DOHH2 (cell line): ENCODE measurements around the gene NUDT8.

ENCODE experiments used
- H3F3A ChIP-seq: fragments of 200-600 bp; sonication (generic), shearing (Covaris generic); 2 replicates; pipeline ENCODE4 v1.6.0; 2016; ENCODE audit warnings: antibody characterized with exemption, mild to moderate bottlenecking; ENCODE audit not compliant: control insufficient read depth, insufficient read depth
- H3K27ac ChIP-seq: fragments of 200-600 bp; sonication (generic); 2 replicates; pipeline ENCODE4 v1.5.1; 2014; ENCODE audit warnings: low read depth, mild to moderate bottlenecking, low read length, moderate library complexity
- H3K27me3 ChIP-seq: fragments of 200-600 bp; sonication (generic); 2 replicates; pipeline ENCODE4 v1.6.1; 2014; ENCODE audit warnings: mild to moderate bottlenecking, low read length, mixed read lengths; ENCODE audit not compliant: control insufficient read depth
- H3K36me3 ChIP-seq: fragments of 200-600 bp; sonication (generic); 2 replicates; pipeline ENCODE4 v1.6.1; 2014; ENCODE audit warnings: mild to moderate bottlenecking, low read length, moderate library complexity, mixed read lengths; ENCODE audit not compliant: control insufficient read depth
- H3K4me1 ChIP-seq: fragments of 200-600 bp; sonication (generic); 2 replicates; pipeline ENCODE4 v1.6.1; 2014; ENCODE audit warnings: mild to moderate bottlenecking, low read length, mixed read lengths; ENCODE audit not compliant: control insufficient read depth
- H3K4me2 ChIP-seq: fragments of 200-600 bp; sonication (generic); 2 replicates; pipeline ENCODE4 v1.6.0; 2014; ENCODE audit warnings: mild to moderate bottlenecking, low read length, moderate library complexity
- H3K4me3 ChIP-seq: fragments of 200-600 bp; sonication (generic); 2 replicates; pipeline ENCODE4 v1.5.1; 2014; ENCODE audit warnings: mild to moderate bottlenecking, low read length, mixed read lengths
- H3K79me2 ChIP-seq: fragments of 200-600 bp; sonication (generic); 2 replicates; pipeline ENCODE4 v1.6.1; 2014; ENCODE audit warnings: mild to moderate bottlenecking, low read length, mixed read lengths; ENCODE audit not compliant: control insufficient read depth
- H3K9me2 ChIP-seq: fragments of 200-600 bp; sonication (generic); replicated peaks from 2 replicates; pipeline ENCODE4 v1.6.1; 2014; ENCODE audit warnings: mild to moderate bottlenecking, low read length, mixed read lengths; ENCODE audit not compliant: control insufficient read depth
- H3K9me3 ChIP-seq: fragments of 200-600 bp; sonication (generic); 2 replicates; pipeline ENCODE4 v1.6.1; 2014; ENCODE audit warnings: antibody characterized with exemption, low read length, mixed read lengths; ENCODE audit not compliant: control insufficient read depth, insufficient read depth
- H4K20me1 ChIP-seq: fragments of 200-600 bp; sonication (generic); 2 replicates; pipeline ENCODE4 v1.6.0; 2014; ENCODE audit warnings: low read depth, mild to moderate bottlenecking, antibody characterized with exemption, low read length, moderate library complexity; ENCODE audit not compliant: control insufficient read depth, insufficient read depth
- CTCF ChIP-seq: fragments of 200-600 bp; sonication (generic); IDR thresholded peaks from one replicate; pipeline ENCODE4 v1.5.1; 2014; ENCODE audit warnings: antibody characterized with exemption, mild to moderate bottlenecking, low read depth, low read length; ENCODE audit not compliant: poor library complexity, severe bottlenecking
- EZH2phosphoT487 ChIP-seq: fragments of 200-600 bp; sonication (generic); IDR thresholded peaks from 2 replicates; pipeline ENCODE4 v1.6.1; 2017; ENCODE audit warnings: borderline replicate concordance, mild to moderate bottlenecking, antibody characterized with exemption, low read length, moderate library complexity, mixed read lengths

The NUDT8 gene

DNA sequence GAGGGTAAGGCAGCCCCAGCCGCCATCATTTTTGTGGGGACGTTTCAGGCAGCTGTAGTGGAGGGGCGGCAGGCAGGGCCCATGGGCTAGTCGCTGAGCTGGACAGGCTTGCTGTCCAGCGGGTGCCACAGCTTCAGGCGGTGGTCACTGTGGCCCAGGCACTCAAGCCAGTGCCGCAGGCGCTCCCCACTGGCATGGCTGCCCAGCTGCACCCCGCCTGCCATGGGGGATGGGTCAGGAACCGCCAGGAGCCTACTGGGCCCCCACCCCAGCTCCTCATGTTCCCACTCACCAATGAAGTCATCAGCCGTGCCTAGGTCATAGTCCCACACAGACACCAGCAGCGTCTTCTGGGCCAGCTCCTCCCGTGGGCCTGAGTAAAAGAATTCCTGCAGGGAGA is 17.0 kb downstream of the NUDT8 start:
- TF ChIP-seq EZH2phosphoT487 = no peak
- no peak for TF ChIP-seq CTCF
- Histone ChIP-seq H4K20me1 (no peaks in the 10 kb centered on the region), H3F3A (peaks cover 6% of the 10 kb centered on the region), H3K4me2 (no peak overlapping the region), H3K4me1 (peaks cover 47% of the 10 kb centered on the region), H3K36me3 (peaks cover 52% of the 10 kb centered on the region), H3K27me3 (peaks cover 3% of the 10 kb centered on the region), H3K27ac (no peak overlapping the region), H3K9me3 (no peaks in the 10 kb centered on the region), H3K79me2 (peaks cover 14% of the 10 kb centered on the region), H3K9me2 (no peaks in the 10 kb centered on the region), H3K4me3 (no peak overlapping the region)

GRCh38 chr11:67611704-67612587 is 17.8 kb downstream of the NUDT8 start:
- H3K4me1 ChIP-seq = peaks cover 52% of the 10 kb centered on the region
- H3K27me3 ChIP-seq = peaks cover 2% of the 10 kb centered on the region

DNA sequence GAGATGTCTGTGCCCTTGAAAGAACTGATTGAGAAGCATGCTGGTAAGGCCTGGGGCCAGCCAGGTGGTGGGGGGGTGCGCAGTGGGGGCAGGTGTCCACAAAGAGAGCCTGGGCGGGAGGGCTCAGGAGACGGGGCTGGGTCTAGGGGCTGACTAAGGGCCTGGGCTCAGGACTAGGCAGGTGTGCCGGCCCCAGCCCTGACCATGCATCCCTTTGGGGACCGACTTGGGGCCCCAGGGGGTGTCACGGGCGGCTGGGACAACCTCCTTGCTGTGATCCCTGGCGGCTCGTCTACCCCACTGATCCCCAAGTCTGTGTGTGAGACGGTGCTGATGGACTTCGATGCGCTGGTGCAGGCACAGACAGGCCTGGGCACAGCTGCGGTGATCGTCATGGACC is 18.6 kb downstream of the NUDT8 start:
- peaks cover 52% of the 10 kb centered on the region for H3K36me3 ChIP-seq
- H3K4me3 ChIP-seq = no peak overlapping the region
- no peaks in the 10 kb centered on the region; the same call in 1 of the 2 replicates for H3F3A ChIP-seq
- TF ChIP-seq CTCF (no peak), EZH2phosphoT487 (no peak)
- no peaks in the 10 kb centered on the region for H3K9me2 ChIP-seq
- no peaks in the 10 kb centered on the region for H3K9me3 ChIP-seq
- H3K4me2 ChIP-seq = no peak overlapping the region
- peaks cover 25% of the 10 kb centered on the region for H3K79me2 ChIP-seq
- no peaks in the 10 kb centered on the region; the same call in 1 of the 2 replicates for H3K27me3 ChIP-seq
- H3K27ac ChIP-seq = no peak overlapping the region
- peaks cover 52% of the 10 kb centered on the region for H3K4me1 ChIP-seq
- H4K20me1 ChIP-seq = no peaks in the 10 kb centered on the region

More at GRCh38 chr11:67611704-67612587, 17.8 kb downstream of the NUDT8 start:
- H3K27ac ChIP-seq = no peak overlapping the region
- no peaks in the 10 kb centered on the region for H4K20me1 ChIP-seq
- peaks cover 52% of the 10 kb centered on the region for H3K36me3 ChIP-seq
- TF ChIP-seq CTCF (no peak), EZH2phosphoT487 (no peak)
- H3K4me3 ChIP-seq = no peak overlapping the region
- no peak overlapping the region for H3K4me2 ChIP-seq
- H3K79me2 ChIP-seq = peaks cover 23% of the 10 kb centered on the region
- H3K9me3 ChIP-seq = no peaks in the 10 kb centered on the region
- peaks cover under 1% of the 10 kb centered on the region for H3F3A ChIP-seq
- no peaks in the 10 kb centered on the region for H3K9me2 ChIP-seq
